HepG2 (cell line): ENCODE data around the gene ALOX5. TPM values are rescaled to one million over a fixed set of nuclear protein-coding genes. Genes with fewer than 3 reads are reported as not detected.

Experiments
- ATAC-seq: fragments of 200-7000 bp; cut with Tn5 transposase; 3 replicates; pipeline ENCODE4 v1.9.1; 2020; ENCODE audit warnings: mild to moderate bottlenecking, moderate library complexity
- BruUV-seq: library from RNA; stranded (reverse); fragments of 400-500 nt; replicated peaks from 2 replicates; lab custom pipeline; 2021; lab: Mats Ljungman, UMichigan
- CTCF ChIA-PET: fragments of 300-600 bp; formaldehyde crosslinking; extraction: SDS; loops from one replicate; lab custom pipeline; 2021; ENCODE audit warnings: low total read pairs, inconsistent platforms, low intra/inter-chr PET ratio; lab: Yijun Ruan, JAX
- POLR2A ChIA-PET: fragments of 350-600 bp; sonication (Branson Sonifier 250); formaldehyde crosslinking; loops from one replicate; lab custom pipeline; 2020; ENCODE audit warnings: antibody characterized with exemption, inconsistent platforms; lab: Yijun Ruan, JAX
- DNase-seq: peaks from one replicate; pipeline ENCODE4 v3.0.0-alpha.2; 2015; ENCODE audit warnings: low spot score
- FAIRE-seq: peaks from 3 replicates; lab custom pipeline; 2011; peaks lifted over from hg19 to GRCh38; lab: Jason Lieb, UNC
- H2AFZ ChIP-seq: one replicate; pipeline ENCODE4 v1.6.1; 2011; ENCODE audit warnings: low read length, inconsistent platforms
- H3K27ac ChIP-seq: fragments of 300-600 bp; 3 replicates; pipeline ENCODE4 v1.8.0; 2011; ENCODE audit warnings: mixed run types, mild to moderate bottlenecking, mixed read lengths, low read length, inconsistent platforms; ENCODE audit not compliant: insufficient read depth; ENCODE audit errors: extremely low read length
- H3K27me3 ChIP-seq, 2 experiments: fragments of 200-600 bp in 1 of 2; 2 replicates in 1 of 2; 3 replicates in 1 of 2; pipeline versions ENCODE4 v1.6.0 to v1.8.0; 2011; ENCODE audit warnings: low read length in 2 of 2, mild to moderate bottlenecking in 2 of 2, moderate library complexity in 2 of 2, inconsistent platforms in 1 of 2; ENCODE audit not compliant: insufficient read depth in 2 of 2, control insufficient read depth in 1 of 2
- H3K36me3 ChIP-seq, 2 experiments: fragments of 200-600 bp in 1 of 2; replicated peaks in 1 of 2; 2 replicates in 1 of 2; 3 replicates in 1 of 2; pipeline versions ENCODE4 v1.5.1 to v1.8.0; 2011; ENCODE audit warnings: low read length in 2 of 2, inconsistent platforms in 1 of 2; ENCODE audit not compliant: insufficient read depth in 2 of 2, control insufficient read depth in 1 of 2
- H3K4me1 ChIP-seq: 2 replicates; pipeline ENCODE4 v1.5.1; 2012; ENCODE audit warnings: low read length, inconsistent platforms; ENCODE audit not compliant: insufficient read depth
- H3K4me2 ChIP-seq: 2 replicates; pipeline ENCODE4 v1.6.0; 2011; ENCODE audit warnings: low read depth, low read length, inconsistent platforms
- H3K4me3 ChIP-seq, 3 experiments: fragments of 200-600 bp in 1 of 3; sonication (generic), shearing (Covaris generic) in 1 of 3; replicated peaks in 1 of 3; 2 replicates each; pipeline ENCODE4 v1.5.1; 2011 to 2016; ENCODE audit warnings: low read length in 3 of 3, inconsistent platforms in 2 of 3, low read depth in 2 of 3, mild to moderate bottlenecking in 2 of 3, control low read depth in 1 of 3, mixed read lengths in 1 of 3; ENCODE audit not compliant: insufficient read depth in 1 of 3
- H3K79me2 ChIP-seq: one replicate; pipeline ENCODE4 v1.6.1; 2011; ENCODE audit warnings: low read length, inconsistent platforms; ENCODE audit not compliant: insufficient read depth
- H3K9ac ChIP-seq: 2 replicates; pipeline ENCODE4 v1.6.0; 2011; ENCODE audit warnings: mild to moderate bottlenecking, low read depth, low read length, inconsistent platforms; ENCODE audit not compliant: insufficient read depth
- H3K9me3 ChIP-seq: 2 replicates; pipeline ENCODE4 v1.5.1; 2012; ENCODE audit warnings: mild to moderate bottlenecking, low read length
- H4K20me1 ChIP-seq: 2 replicates; pipeline ENCODE4 v1.6.0; 2011; ENCODE audit warnings: inconsistent platforms, mild to moderate bottlenecking, low read length, moderate library complexity; ENCODE audit not compliant: insufficient read depth
- HMG20B ChIP-seq: conservative IDR thresholded peaks from 2 replicates; pipeline ENCODE4 v1.6.1; 2016; ENCODE audit warnings: missing genetic modification reagents, missing compliant biosample characterization
- MXI1 ChIP-seq: IDR thresholded peaks from 3 replicates; pipeline ENCODE4 v1.6.1; 2012; ENCODE audit warnings: low read depth, low read length, inconsistent platforms, borderline replicate concordance
- TMF1 ChIP-seq: sonication (generic); formaldehyde crosslinking; IDR thresholded peaks from 2 replicates; pipeline ENCODE4 v1.8.1; 2022; ENCODE audit warnings: low read depth, missing genetic modification reagents
- ZHX2 ChIP-seq, 2 experiments: sonication (generic) in 1 of 2; formaldehyde crosslinking in 1 of 2; IDR thresholded peaks; 2 replicates each; pipeline versions ENCODE4 v1.6.1 to v1.9.0; 2014 to 2022; ENCODE audit warnings: antibody characterized with exemption in 1 of 2, borderline replicate concordance in 1 of 2, inconsistent platforms in 1 of 2, low read depth in 1 of 2, missing genetic modification reagents in 1 of 2
- ZNF780A ChIP-seq: sonication (generic); formaldehyde crosslinking; IDR thresholded peaks from 2 replicates; pipeline ENCODE4 v1.8.0; 2022; ENCODE audit warnings: mild to moderate bottlenecking, missing genetic modification reagents, moderate library complexity
- ZNF816 ChIP-seq: sonication (generic); formaldehyde crosslinking; IDR thresholded peaks from 2 replicates; pipeline ENCODE4 v1.8.0; 2022; ENCODE audit warnings: missing genetic modification reagents, mild to moderate bottlenecking, borderline replicate concordance
- WGBS: methylation state at CpG from one replicate; pipeline ENCODE4 v1.1.6; 2017; ENCODE audit warnings: low lambda C conversion rate; 5-methylcytosine and 5-hydroxymethylcytosine counted together
- in situ Hi-C: cut with HindIII; loops from 2 replicates; pipeline ENCODE4 v1.10.0; 2017; ENCODE audit warnings: low pct_unique_long_range_greater_than_20kb; ENCODE audit not compliant: extremely low pct_ligation_motif_present
- intact Hi-C: fragments of 100-400 bp; cut with micrococcal nuclease; formaldehyde crosslinking; loops from one replicate; pipeline ENCODE4 v1.10.0; 2022; ENCODE audit not compliant: unreplicated experiment
- polyA plus RNA-seq, 8 experiments: library from polyadenylated mRNA; depleted of rRNA in 3 of 8; stranded (reverse) in 7 of 8; unstranded in 1 of 8; fragments of >200 nt; fragmentation: Illumina TruSeq in 4 of 8; extraction: Trizol in 4 of 8; gene quantifications; 2 replicates each; pipeline versions ENCODE4 v1.2.1 to v1.2.3, GENCODE V29; 2011 to 2016; ENCODE audit warnings: low read depth in 4 of 8, missing spikeins in 1 of 8, mixed read lengths in 1 of 8; ENCODE audit not compliant: insufficient read depth in 1 of 8
- total RNA-seq, 5 experiments: library from RNA; depleted of rRNA; stranded (reverse); fragments of >200 nt; fragmentation: Illumina TruSeq; extraction: Trizol; gene quantifications; 2 replicates each; pipeline ENCODE4 v1.2.3, GENCODE V29; 2016; ENCODE audit warnings: low read depth in 1 of 5

The ALOX5 gene
- total and polyA plus RNA-seq, 2 of the 13 experiments (the other 11 are each of a cell fraction or from before 2014, with no cell fraction given) = 0.04 TPM; not detected in 1

- BruUV-seq = no TSS peak
- TF ChIP-seq ZNF816 (CRISPR knock-in tag) (no peak), HMG20B (CRISPR knock-in tag) (no peak), ZNF780A (CRISPR knock-in tag) (no peak), TMF1 (CRISPR knock-in tag) (no peak), MXI1 (no peak), ZHX2 (IDR thresholded peaks at IDR 0.05; ENCODE audit: low read depth) (no peak), ZHX2 (CRISPR knock-in tag; IDR thresholded peaks at IDR 0.05; ENCODE audit: borderline replicate concordance) (no peak)
- H3K9me3 ChIP-seq = no peaks in the 10 kb centered on the region
- H2AFZ ChIP-seq = no peak overlapping the region
- ATAC-seq (no peak), DNase-seq (no peak), FAIRE-seq (no peak)
- CTCF ChIA-PET = no interaction called here
- 38% methylated on average over 15 of the region's 16 CpGs for WGBS
- no peak overlapping the region for H3K4me3 ChIP-seq
- H3K27me3 ChIP-seq = peaks cover 6 to 45% of the 10 kb centered on the region in 2 experiments
- intact Hi-C loops = no loop called here
- H3K79me2 ChIP-seq = no peaks in the 10 kb centered on the region
- no peak overlapping the region for H3K9ac ChIP-seq
- H3K4me1 ChIP-seq = peaks cover 15% of the 10 kb centered on the region
- no peak overlapping the region for H3K27ac ChIP-seq
- in situ Hi-C loops = no loop called here
- POLR2A ChIA-PET = no interaction called here
- no peaks in the 10 kb centered on the region for H4K20me1 ChIP-seq
- no peaks in the 10 kb centered on the region for H3K36me3 ChIP-seq
- H3K4me2 ChIP-seq = no peak overlapping the region
Observed at GRCh38 chr10:45420453-45421192, 46.6 kb downstream of the ALOX5 start.
